Measurements from ENCODE around the gene PKIB.

Gene PKIB

DNA sequence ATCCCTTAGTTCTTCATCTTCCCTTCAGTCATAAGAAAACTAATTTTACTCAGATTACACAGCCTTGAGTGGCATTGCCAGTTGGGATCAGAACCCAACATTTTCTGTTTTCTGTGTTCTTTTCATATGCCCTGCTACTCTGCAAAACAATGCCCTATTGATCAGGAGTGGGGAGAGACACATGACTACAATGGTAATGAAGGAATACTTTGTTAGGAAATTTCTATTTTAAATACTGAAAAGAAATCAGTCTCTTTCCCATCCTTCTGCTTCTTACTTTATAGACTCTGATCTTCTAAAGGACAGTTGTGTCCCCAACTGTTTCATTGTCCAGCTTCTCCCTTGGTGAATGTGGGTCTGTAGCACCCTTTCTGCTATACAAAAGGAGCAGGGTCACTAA is 5.5 kb upstream of the PKIB start:
- DNase-seq = no peak
- Histone ChIP-seq H3K4me2 (ENCODE audit: low read depth, low read length) (no peak overlapping the region), H2AFZ (ENCODE audit: low read length) (no peak overlapping the region), H3K79me2 (ENCODE audit: low read length) (no peaks in the 10 kb centered on the region), H3K9me3 (replicated peaks; ENCODE audit: insufficient read depth, low read length) (no peaks in the 10 kb centered on the region), H3F3A (ENCODE audit: insufficient read depth, low read length) (peaks cover 3% of the 10 kb centered on the region; the same call in 1 of the 2 replicates), H3K27ac (ENCODE audit: low read length) (no peak overlapping the region), H3K4me3 (ENCODE audit: low read length) (no peak overlapping the region), H3K4me1 (ENCODE audit: low read length) (no peaks in the 10 kb centered on the region), H3K27me3 (replicated peaks; ENCODE audit: insufficient read depth, low read length) (no peaks in the 10 kb centered on the region), H4K20me1 (ENCODE audit: insufficient read depth, low read length) (no peaks in the 10 kb centered on the region), H3K9me2 (replicated peaks; ENCODE audit: insufficient read depth, low read length) (no peaks in the 10 kb centered on the region), H3K9ac (ENCODE audit: low read length) (no peak overlapping the region), H3K36me3 (replicated peaks; ENCODE audit: insufficient read depth, low read length) (no peaks in the 10 kb centered on the region)
- TF ChIP-seq EZH2 (optimal IDR thresholded peaks at IDR 0.05; ENCODE audit: low read depth, low read length) = no peak

DNA sequence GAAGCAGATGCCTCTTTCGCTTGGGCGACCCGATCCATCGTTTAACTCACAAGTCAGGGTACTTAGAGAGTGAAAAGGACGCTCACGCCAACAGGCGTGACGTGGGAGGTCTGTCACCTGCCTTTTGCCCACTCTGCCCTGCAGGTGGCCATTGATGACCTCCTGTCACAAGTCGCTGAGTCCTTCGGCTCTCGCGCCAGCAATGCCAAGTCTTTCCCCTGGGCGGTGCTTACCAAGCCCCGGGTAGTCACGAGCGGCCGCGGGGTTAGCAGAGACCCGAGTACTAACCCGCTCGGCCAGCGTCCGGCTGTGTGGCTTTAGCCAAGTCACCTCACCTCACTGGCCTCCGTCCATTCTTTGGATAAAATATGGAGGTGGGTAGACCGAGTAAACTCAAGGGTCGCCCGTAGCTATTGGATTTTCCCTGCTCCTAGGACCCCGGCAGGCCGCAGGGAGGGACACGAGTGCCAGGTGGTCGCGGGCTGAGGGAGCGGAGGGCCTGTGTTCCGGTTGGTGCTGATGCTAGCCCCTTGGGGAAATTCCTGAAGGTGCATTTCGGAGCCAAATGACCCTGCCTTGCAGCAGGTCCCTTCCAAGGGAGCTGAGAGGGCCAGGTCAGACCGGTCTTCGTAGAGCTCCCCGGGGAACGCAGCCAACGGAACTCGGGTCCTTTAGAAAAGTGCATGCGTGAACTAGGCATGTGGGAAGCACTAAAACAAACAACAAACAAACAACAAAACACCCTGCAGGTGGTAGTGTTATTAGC is 668 bp downstream of the PKIB start:
- Histone ChIP-seq H3F3A (ENCODE audit: insufficient read depth, low read length) (peaks cover 7% of the 10 kb centered on the region; the same call in 1 of the 2 replicates), H3K79me2 (ENCODE audit: low read length) (no peaks in the 10 kb centered on the region), H3K36me3 (replicated peaks; ENCODE audit: insufficient read depth, low read length) (no peaks in the 10 kb centered on the region), H3K9me3 (replicated peaks; ENCODE audit: insufficient read depth, low read length) (no peaks in the 10 kb centered on the region), H3K4me2 (ENCODE audit: low read depth, low read length) (peak overlapping the region; percentile 82), H4K20me1 (ENCODE audit: insufficient read depth, low read length) (no peaks in the 10 kb centered on the region), H3K4me1 (ENCODE audit: low read length) (no peaks in the 10 kb centered on the region), H3K9ac (ENCODE audit: low read length) (peak overlapping the region; percentile 65), H3K27me3 (replicated peaks; ENCODE audit: insufficient read depth, low read length) (no peaks in the 10 kb centered on the region), H2AFZ (ENCODE audit: low read length) (peak overlapping the region; percentile 99), H3K9me2 (replicated peaks; ENCODE audit: insufficient read depth, low read length) (no peaks in the 10 kb centered on the region), H3K4me3 (ENCODE audit: low read length) (peak overlapping the region; percentile 94), H3K27ac (ENCODE audit: low read length) (peak overlapping the region; percentile 8; the same call in 1 of the 2 replicates)
- peak; percentile 53 for DNase-seq
- TF ChIP-seq, protein P1, sequence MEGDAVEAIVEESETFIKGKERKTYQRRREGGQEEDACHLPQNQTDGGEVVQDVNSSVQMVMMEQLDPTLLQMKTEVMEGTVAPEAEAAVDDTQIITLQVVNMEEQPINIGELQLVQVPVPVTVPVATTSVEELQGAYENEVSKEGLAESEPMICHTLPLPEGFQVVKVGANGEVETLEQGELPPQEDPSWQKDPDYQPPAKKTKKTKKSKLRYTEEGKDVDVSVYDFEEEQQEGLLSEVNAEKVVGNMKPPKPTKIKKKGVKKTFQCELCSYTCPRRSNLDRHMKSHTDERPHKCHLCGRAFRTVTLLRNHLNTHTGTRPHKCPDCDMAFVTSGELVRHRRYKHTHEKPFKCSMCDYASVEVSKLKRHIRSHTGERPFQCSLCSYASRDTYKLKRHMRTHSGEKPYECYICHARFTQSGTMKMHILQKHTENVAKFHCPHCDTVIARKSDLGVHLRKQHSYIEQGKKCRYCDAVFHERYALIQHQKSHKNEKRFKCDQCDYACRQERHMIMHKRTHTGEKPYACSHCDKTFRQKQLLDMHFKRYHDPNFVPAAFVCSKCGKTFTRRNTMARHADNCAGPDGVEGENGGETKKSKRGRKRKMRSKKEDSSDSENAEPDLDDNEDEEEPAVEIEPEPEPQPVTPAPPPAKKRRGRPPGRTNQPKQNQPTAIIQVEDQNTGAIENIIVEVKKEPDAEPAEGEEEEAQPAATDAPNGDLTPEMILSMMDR (IDR thresholded peaks at IDR 0.05; ENCODE audit: low read length) = peak; percentile 18
- TF ChIP-seq EZH2phosphoT487 (IDR thresholded peaks at IDR 0.05; ENCODE audit: low read length) = no peak

DNA sequence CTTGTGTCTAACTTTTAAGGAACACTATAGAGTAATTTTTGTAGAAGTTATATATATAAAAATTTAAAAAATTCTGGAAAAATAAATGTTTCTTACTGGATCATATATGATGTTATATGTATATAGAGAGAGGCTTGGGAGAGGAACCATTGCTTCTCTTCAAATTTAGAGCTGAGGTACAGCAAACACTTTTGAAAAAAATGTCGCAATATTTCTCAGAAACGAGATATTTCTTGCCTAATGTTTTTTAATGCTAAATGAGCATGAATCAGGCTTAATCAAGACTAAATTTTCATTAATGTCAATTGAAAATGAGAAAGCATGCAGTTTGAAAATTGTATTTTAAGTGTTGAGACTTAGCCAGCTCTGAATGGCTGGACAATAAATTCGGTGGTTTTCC is 2.6 kb downstream of the PKIB start:
- H3K9ac ChIP-seq (ENCODE audit: low read length) = no peak overlapping the region
- no peaks in the 10 kb centered on the region for H3K27me3 ChIP-seq (replicated peaks; ENCODE audit: insufficient read depth, low read length)
- H3K27ac ChIP-seq (ENCODE audit: low read length) = no peak overlapping the region
- no peaks in the 10 kb centered on the region for H3K9me2 ChIP-seq (replicated peaks; ENCODE audit: insufficient read depth, low read length)
- no peak for DNase-seq
- no peak overlapping the region for H2AFZ ChIP-seq (ENCODE audit: low read length)
- H3K36me3 ChIP-seq (replicated peaks; ENCODE audit: insufficient read depth, low read length) = no peaks in the 10 kb centered on the region
- no peaks in the 10 kb centered on the region for H4K20me1 ChIP-seq (ENCODE audit: insufficient read depth, low read length)
- no peaks in the 10 kb centered on the region for H3K4me1 ChIP-seq (ENCODE audit: low read length)
- no peaks in the 10 kb centered on the region for H3K9me3 ChIP-seq (replicated peaks; ENCODE audit: insufficient read depth, low read length)
- TF ChIP-seq EZH2phosphoT487 (IDR thresholded peaks at IDR 0.05; ENCODE audit: low read length) (no peak), EZH2 (optimal IDR thresholded peaks at IDR 0.05; ENCODE audit: low read depth, low read length) (no peak)
- TF ChIP-seq, protein P1 (IDR thresholded peaks at IDR 0.05; ENCODE audit: low read length) = no peak
- H3F3A ChIP-seq (ENCODE audit: insufficient read depth, low read length) = peaks cover 7% of the 10 kb centered on the region; the same call in 1 of the 2 replicates
- H3K4me3 ChIP-seq (ENCODE audit: low read length) = no peak overlapping the region
- H3K79me2 ChIP-seq (ENCODE audit: low read length) = no peaks in the 10 kb centered on the region
- no peak overlapping the region for H3K4me2 ChIP-seq (ENCODE audit: low read depth, low read length)

DNA sequence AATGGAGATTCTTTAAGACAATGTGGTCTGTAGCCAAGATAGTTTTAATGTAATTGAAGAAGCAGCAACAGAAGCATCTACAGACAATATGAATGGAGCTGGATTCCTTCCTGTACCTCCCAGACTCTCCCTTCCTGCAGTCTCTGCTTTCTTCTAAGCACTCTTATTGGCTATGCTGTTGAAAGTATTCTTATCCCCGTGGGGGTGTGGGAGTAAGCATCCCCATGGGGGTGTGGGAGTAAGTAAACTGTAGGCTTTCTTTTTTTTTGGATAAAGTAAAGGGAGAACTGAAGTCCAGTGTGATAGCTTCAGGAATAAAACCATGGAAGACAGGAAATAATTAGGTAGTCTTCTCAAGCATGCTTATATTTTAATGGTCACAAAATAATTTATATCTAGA is 4.1 kb downstream of the PKIB start:
- Histone ChIP-seq H3K27me3 (replicated peaks; ENCODE audit: insufficient read depth, low read length) (no peaks in the 10 kb centered on the region), H3K36me3 (replicated peaks; ENCODE audit: insufficient read depth, low read length) (no peaks in the 10 kb centered on the region), H3K9me2 (replicated peaks; ENCODE audit: insufficient read depth, low read length) (no peaks in the 10 kb centered on the region), H3K79me2 (ENCODE audit: low read length) (no peaks in the 10 kb centered on the region), H3K4me2 (ENCODE audit: low read depth, low read length) (no peak overlapping the region), H3K9me3 (replicated peaks; ENCODE audit: insufficient read depth, low read length) (no peaks in the 10 kb centered on the region), H3K4me3 (ENCODE audit: low read length) (no peak overlapping the region), H3K9ac (ENCODE audit: low read length) (no peak overlapping the region), H2AFZ (ENCODE audit: low read length) (no peak overlapping the region), H4K20me1 (ENCODE audit: insufficient read depth, low read length) (no peaks in the 10 kb centered on the region), H3F3A (ENCODE audit: insufficient read depth, low read length) (peaks cover 7% of the 10 kb centered on the region; the same call in 1 of the 2 replicates), H3K4me1 (ENCODE audit: low read length) (no peaks in the 10 kb centered on the region), H3K27ac (ENCODE audit: low read length) (no peak overlapping the region)
- TF ChIP-seq EZH2phosphoT487 (IDR thresholded peaks at IDR 0.05; ENCODE audit: low read length) (no peak), EZH2 (optimal IDR thresholded peaks at IDR 0.05; ENCODE audit: low read depth, low read length) (no peak)
- TF ChIP-seq, protein P1 (IDR thresholded peaks at IDR 0.05; ENCODE audit: low read length) = no peak
- DNase-seq = no peak
